PC-9 (cell line): ENCODE results near the gene ATG10. TPM values are rescaled to one million over a fixed set of nuclear protein-coding genes. Genes with fewer than 3 reads are reported as not detected.

Source experiments
- BruUV-seq: library from RNA; stranded (reverse); fragments of 400-500 nt; replicated peaks from 2 replicates; lab custom pipeline; 2021; lab: Mats Ljungman, UMichigan
- CTCF ChIA-PET: fragments of 300-600 bp; sonication (Branson Sonifier 250); formaldehyde crosslinking; loops from one replicate; lab custom pipeline; 2022; ENCODE audit warnings: antibody characterized with exemption; lab: Charles Lee
- POLR2A ChIA-PET: fragments of 300-600 bp; sonication (Branson Sonifier 250); formaldehyde crosslinking; loops from one replicate; lab custom pipeline; 2022; ENCODE audit warnings: antibody characterized with exemption; ENCODE audit not compliant: unreplicated experiment; lab: Charles Lee
- DNase-seq, 2 experiments: peaks; one replicate each; pipeline versions ENCODE4 v3.0.0 to v3.0.0-alpha.2; 2015 to 2022; ENCODE audit warnings: mixed read lengths in 1 of 2
- H2AFZ ChIP-seq: fragments of 200-600 bp; sonication (generic); 2 replicates; pipeline ENCODE4 v1.8.1; 2017; ENCODE audit warnings: antibody characterized with exemption
- H3F3A ChIP-seq: fragments of 200-600 bp; sonication (generic); 2 replicates; pipeline ENCODE4 v1.8.1; 2017; ENCODE audit warnings: antibody characterized with exemption, mild to moderate bottlenecking, low read depth; ENCODE audit not compliant: insufficient read depth
- H3K27ac ChIP-seq: fragments of 200-600 bp; sonication (generic); 2 replicates; pipeline ENCODE4 v1.6.1; 2016; ENCODE audit warnings: mixed run types
- H3K27me3 ChIP-seq: fragments of 200-600 bp; sonication (generic); 2 replicates; pipeline ENCODE4 v1.6.1; 2016; ENCODE audit warnings: low read depth, mixed run types; ENCODE audit not compliant: insufficient read depth
- H3K36me3 ChIP-seq: fragments of 200-600 bp; sonication (generic); 2 replicates; pipeline ENCODE4 v1.6.1; 2016; ENCODE audit warnings: low read depth, mixed run types
- H3K4me1 ChIP-seq: fragments of 200-600 bp; sonication (generic); replicated peaks from 2 replicates; pipeline ENCODE4 v1.6.1; 2016; ENCODE audit warnings: mixed run types; ENCODE audit not compliant: insufficient read depth
- H3K4me2 ChIP-seq: fragments of 200-600 bp; sonication (generic); 2 replicates; pipeline ENCODE4 v1.6.1; 2017; ENCODE audit warnings: mixed run types
- H3K4me3 ChIP-seq: fragments of 200-600 bp; sonication (generic); 2 replicates; pipeline ENCODE4 v1.6.1; 2016; ENCODE audit warnings: mixed run types
- H3K79me2 ChIP-seq: fragments of 200-600 bp; sonication (generic); 2 replicates; pipeline ENCODE4 v1.6.1; 2017; ENCODE audit warnings: low read depth, mixed run types
- H3K9me2 ChIP-seq: fragments of 200-600 bp; sonication (generic); 2 replicates; pipeline ENCODE4 v1.8.1; 2017; ENCODE audit warnings: mild to moderate bottlenecking; ENCODE audit not compliant: insufficient read depth
- H3K9me3 ChIP-seq: fragments of 200-600 bp; sonication (generic); 2 replicates; pipeline ENCODE4 v1.8.1; 2016; ENCODE audit warnings: low read depth; ENCODE audit not compliant: insufficient read depth
- H4K20me1 ChIP-seq: fragments of 200-600 bp; sonication (generic); 2 replicates; pipeline ENCODE4 v1.8.1; 2017; ENCODE audit not compliant: insufficient read depth
- EZH2 ChIP-seq: fragments of 200-600 bp; sonication (generic); IDR thresholded peaks from 2 replicates; pipeline ENCODE4 v1.8.0; 2017; ENCODE audit warnings: antibody characterized with exemption, low read depth
- intact Hi-C: fragments of 100-400 bp; cut with micrococcal nuclease; formaldehyde crosslinking; loops from one replicate; pipeline ENCODE4 v1.10.0; 2022; ENCODE audit not compliant: unreplicated experiment
- total RNA-seq: library from RNA; stranded (reverse); gene quantifications from 2 replicates; pipeline ENCODE4 v1.2.3, GENCODE V29; 2021
- TF ChIP-seq, protein P1 (sequence below): fragments of 200-600 bp; sonication (generic); conservative IDR thresholded peaks from 2 replicates; pipeline ENCODE4 v1.6.1; 2017; ENCODE audit warnings: mixed run types, antibody characterized with exemption, mild to moderate bottlenecking, moderate library complexity

The ATG10 gene
- total RNA-seq, 1 experiment from 2014 or later, result 12.7 TPM

DNA sequence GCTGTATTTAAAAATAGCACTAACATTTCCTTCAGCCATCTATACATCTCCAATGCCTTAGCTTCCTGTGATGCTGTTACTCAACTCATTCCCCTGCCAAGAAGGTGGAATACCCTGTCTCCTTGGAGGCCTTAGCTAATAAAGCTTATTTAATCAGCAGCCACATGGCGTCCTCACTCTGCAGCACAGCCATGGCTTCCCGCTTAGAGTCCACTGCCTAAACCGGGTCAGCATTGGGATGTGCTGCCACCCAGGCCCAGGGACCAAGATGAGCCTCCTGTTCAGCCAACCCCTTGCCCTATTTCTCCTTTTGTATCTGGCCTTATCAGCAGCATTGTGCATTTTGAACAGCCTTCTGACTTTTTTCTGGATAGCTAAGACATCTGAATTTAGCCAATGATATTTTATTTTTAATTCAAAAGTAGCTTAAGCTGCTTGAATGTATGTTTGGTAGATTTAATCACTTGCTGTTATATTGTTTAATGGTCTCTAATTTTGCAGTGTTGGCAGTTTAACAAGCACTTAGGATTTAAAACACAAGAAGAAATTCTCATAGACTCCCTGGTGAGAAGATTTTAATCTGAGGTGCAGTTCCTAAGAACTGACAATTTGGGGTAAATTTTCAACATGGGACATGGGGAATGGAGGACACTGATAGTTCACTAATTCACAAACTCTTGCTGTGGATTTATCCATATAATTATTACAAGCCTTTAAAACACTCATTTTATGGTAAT is 193.3 kb downstream of the ATG10 start:
- H3K4me2 ChIP-seq, result no peak overlapping the region
- peaks cover 5% of the 10 kb centered on the region; the same call in 1 of the 2 replicates for H3F3A ChIP-seq
- no peak overlapping the region for H2AFZ ChIP-seq
- peaks cover 6% of the 10 kb centered on the region; the same call in 1 of the 2 replicates for H3K9me2 ChIP-seq
- H4K20me1 ChIP-seq, result no peaks in the 10 kb centered on the region
- DNase-seq, result no peak
- CTCF ChIA-PET, result interaction anchor here (0.6 to 1.4 kb wide), 12 partner anchors 9 to 865 kb away, joined by 3 to 11 read pairs (median 5); partner anchors contain the start of genes SSBP2 and ZCCHC9
- intact Hi-C loops, result no loop called here
- no peaks in the 10 kb centered on the region for H3K27me3 ChIP-seq
- peaks cover 7% of the 10 kb centered on the region; the same call in 1 of the 2 replicates for H3K4me1 ChIP-seq
- BruUV-seq, result no TSS peak
- TF ChIP-seq, protein P1, sequence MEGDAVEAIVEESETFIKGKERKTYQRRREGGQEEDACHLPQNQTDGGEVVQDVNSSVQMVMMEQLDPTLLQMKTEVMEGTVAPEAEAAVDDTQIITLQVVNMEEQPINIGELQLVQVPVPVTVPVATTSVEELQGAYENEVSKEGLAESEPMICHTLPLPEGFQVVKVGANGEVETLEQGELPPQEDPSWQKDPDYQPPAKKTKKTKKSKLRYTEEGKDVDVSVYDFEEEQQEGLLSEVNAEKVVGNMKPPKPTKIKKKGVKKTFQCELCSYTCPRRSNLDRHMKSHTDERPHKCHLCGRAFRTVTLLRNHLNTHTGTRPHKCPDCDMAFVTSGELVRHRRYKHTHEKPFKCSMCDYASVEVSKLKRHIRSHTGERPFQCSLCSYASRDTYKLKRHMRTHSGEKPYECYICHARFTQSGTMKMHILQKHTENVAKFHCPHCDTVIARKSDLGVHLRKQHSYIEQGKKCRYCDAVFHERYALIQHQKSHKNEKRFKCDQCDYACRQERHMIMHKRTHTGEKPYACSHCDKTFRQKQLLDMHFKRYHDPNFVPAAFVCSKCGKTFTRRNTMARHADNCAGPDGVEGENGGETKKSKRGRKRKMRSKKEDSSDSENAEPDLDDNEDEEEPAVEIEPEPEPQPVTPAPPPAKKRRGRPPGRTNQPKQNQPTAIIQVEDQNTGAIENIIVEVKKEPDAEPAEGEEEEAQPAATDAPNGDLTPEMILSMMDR, result no peak
- TF ChIP-seq EZH2, result no peak
- no peak overlapping the region for H3K4me3 ChIP-seq
- H3K79me2 ChIP-seq, result no peaks in the 10 kb centered on the region
- POLR2A ChIA-PET, result interaction anchor here (0.6 kb wide), 1 partner anchor 267 kb away, joined by 3 read pairs; no protein-coding TSS in a partner anchor
- H3K27ac ChIP-seq, result no peak overlapping the region
- no peaks in the 10 kb centered on the region for H3K36me3 ChIP-seq
- no peaks in the 10 kb centered on the region for H3K9me3 ChIP-seq

DNA sequence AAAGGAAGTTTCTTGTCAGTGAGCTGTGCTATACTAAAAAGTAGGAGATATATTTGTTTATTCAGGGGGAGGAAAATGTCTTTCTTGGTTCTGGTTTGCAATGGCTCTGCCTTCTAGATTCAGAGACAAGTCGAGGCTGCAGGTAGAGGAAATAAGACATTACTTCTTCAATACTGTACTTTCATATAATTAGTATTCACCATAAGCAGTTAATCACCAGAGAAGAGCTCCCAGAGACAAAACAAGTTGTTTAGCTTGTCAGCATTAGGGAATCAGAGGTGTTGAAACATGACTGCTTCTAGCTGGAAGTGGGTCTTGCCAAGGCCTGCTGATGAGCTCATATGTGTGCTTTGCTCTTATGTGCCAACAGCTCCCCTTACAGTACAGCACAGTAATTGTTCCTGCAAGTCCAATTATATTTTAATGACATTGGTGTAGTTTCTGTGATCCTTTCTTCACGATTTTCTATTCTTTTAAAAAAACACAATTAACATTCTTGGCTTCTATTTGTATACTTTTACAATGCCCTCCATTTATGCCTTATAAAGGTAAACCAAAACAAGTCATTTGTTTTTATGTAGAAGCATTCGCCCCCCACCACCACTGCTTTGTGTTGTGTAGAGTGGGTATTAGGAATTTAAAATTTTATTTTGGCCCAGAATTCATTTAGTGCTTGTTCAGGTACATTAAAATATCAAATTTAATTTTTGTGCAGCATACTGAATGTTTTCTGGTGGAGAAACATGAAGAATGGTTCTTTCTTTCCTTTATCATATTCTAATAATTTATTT is 194.1 kb downstream of the ATG10 start:
- BruUV-seq, result no TSS peak
- POLR2A ChIA-PET, result no interaction called here
- intact Hi-C loops, result loop anchor here (1.0 to 2.0 kb wide), 5 partner anchors 314 to 741 kb away; partner anchors contain the start of gene SSBP2

More for the DNA sequence above, 194.1 kb downstream of the ATG10 start:
- Histone ChIP-seq H3K9me2 (peaks cover 6% of the 10 kb centered on the region; the same call in 1 of the 2 replicates), H2AFZ (no peak overlapping the region), H3K9me3 (no peaks in the 10 kb centered on the region), H3K27me3 (no peaks in the 10 kb centered on the region), H3K27ac (no peak overlapping the region), H3F3A (peaks cover 5% of the 10 kb centered on the region; the same call in 1 of the 2 replicates), H3K36me3 (no peaks in the 10 kb centered on the region), H3K4me3 (no peak overlapping the region), H3K4me2 (no peak overlapping the region), H3K4me1 (peaks cover 7% of the 10 kb centered on the region; the same call in 1 of the 2 replicates), H3K79me2 (no peaks in the 10 kb centered on the region), H4K20me1 (no peaks in the 10 kb centered on the region)
- TF ChIP-seq, protein P1, result peak; percentile 83
- TF ChIP-seq EZH2, result no peak
- peak; percentile 28 to 79 for DNase-seq
- CTCF ChIA-PET, result interaction anchor here (0.7 to 1.4 kb wide), 8 partner anchors 58 to 864 kb away, joined by 3 to 11 read pairs (median 4); partner anchors contain the start of genes SSBP2 and ZCCHC9
